Fibroblast of skin of right biceps (primary cell): ENCODE results near the gene TUBA4A.
A peak's percentile ranks its signal among the peaks of the same experiment; 100 is the strongest.
"Not testable (repeated sequence)": the region's sequence is repeated elsewhere in the genome, so short reads cannot be mapped to it uniquely, and the experiment has no call there.

Experiments
- DNase-seq: peaks from one replicate; pipeline ENCODE4 v3.0.0-alpha.2; 2013

The TUBA4A gene

GRCh38 chr2:219209236-219210195, 44.2 kb downstream of the TUBA4A start:
- DNase-seq = no peak

- DNase-seq = peak; percentile 34
These were observed 45.6 kb downstream of the TUBA4A start for GRCh38 chr2:219207884-219208740.

DNA sequence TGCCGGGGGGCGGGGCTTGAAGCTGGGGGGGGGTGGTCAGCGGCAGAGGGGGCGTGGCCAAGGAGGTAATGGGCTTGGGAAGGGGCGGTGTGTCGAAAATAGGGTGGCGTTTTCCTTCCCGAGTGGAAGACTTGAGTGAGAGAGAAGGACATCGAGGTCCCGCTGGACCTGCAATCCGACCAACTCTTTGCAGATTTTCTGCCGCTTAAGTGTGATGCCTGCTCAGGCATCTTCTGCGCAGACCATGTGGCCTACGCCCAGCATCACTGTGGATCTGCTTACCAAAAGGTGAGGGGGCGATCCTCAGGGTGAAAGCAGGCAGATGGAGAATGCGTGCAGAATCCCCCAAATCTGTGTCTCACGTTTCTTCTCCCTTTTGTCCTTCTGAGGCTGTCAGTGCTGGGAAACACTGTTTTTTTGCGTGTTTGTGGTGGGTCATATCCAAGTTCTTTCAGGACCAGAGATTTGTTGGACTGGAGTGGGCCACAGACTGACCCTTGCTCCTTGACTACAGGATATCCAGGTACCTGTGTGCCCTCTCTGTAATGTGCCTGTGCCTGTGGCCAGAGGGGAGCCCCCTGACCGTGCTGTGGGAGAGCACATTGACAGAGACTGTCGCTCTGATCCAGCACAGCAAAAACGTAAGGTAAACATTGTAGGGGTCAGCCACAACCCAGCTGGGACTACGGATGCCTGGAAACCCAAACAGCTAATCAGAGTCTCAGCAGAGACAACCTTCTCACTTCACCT, 46.4 kb downstream of the TUBA4A start:
- no peak for DNase-seq

DNA sequence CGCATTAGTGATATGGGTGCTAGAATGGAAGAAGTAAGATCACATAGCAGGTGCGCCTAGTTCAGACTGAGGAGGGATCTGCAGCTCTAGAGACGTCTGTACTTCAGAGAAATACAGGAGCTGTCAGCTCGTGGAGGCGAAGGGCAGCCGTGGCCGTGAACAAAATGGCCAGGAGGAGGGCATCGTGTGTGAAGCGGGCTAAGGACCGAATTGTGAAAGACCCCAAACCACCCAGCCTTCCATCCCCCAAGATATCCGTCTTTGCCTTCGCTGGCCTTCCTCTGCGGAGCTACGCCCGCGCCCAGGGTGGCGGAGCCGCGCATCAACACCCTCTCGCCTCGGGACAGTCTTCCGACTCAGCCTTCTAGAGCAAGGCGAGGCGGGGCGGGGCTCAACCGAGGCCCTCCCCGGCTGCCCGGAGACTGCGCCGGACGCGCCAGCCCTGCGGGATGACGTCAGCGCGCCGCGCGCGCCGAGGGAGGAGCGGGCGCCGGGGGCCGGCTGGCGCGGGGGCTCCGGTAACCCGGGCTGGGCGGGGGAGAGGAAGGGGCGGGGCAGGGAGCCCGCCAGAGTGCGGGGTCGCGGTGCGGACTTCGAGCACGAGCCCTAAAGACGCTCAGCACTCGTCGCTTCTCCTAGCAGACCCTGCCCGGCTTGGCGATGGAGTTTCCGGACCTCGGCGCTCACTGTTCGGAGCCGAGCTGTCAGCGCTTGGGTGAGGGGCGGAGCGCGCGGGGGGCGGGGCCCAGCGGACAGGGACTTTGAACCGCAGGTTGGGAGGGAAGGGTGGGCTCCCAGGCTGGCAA, 47.2 kb downstream of the TUBA4A start, which contains the start of gene ZFAND2B:
TSS of gene ZFAND2B (plus strand) at position 455 of the 806 bp plus-strand sequence. CDS start at position 661, 206 bp downstream.
- peak; percentile 94 for DNase-seq

DNA sequence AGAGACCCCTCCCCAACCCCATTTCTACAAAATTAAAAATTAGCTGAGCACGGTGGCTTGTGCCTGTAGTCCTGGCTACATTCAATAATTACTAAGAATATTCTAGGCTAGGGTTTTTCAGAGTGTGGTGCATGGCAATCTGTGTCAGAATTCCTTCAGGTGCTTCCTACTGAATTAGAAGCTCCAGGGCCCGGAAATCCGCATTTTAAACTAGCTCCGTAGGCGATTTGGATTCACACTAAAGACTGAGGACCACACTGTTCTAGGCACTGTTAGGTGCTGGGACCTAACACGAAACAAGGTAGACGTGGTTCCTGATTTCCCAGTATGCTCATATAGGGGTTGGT, 47.8 kb downstream of the TUBA4A start:
- no peak for DNase-seq

- no peak for DNase-seq
These were observed 48.6 kb downstream of the TUBA4A start for GRCh38 chr2:219205165-219205538.

DNA sequence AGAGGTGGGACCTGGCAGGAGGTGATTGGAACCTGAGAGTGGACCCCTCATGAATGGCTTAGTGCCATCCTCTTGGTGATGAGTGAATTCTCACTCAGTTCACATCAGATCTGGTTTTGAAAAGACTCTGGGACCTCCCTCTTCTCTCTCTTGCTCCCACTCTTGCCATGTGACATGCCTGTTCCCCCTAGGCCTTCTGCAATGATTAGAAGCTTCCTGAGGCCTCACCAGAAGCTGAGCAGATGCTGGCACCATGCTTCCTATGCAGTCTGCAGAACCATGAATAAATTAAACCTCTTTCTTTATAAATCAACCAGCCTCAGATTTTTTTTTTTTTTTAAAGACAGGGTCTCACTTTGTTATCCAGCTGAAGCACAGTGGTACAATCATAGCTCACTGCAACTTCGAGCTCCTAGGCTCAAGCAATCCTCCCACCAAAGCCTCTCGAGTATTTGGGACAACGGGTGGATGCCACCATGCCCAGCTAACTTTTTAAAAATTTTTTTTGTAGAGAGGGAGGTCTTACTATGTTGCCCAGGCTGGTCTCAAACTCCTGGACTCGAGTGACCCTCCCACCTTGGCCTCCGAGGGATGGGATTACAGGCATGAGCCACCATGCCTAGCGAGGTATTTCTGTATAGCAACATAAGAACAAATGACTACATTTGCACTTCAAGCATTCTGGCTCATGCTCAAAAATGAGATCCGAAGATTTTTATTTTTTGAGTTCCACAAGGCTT, 49.1 kb downstream of the TUBA4A start:
- DNase-seq = no peak

DNA sequence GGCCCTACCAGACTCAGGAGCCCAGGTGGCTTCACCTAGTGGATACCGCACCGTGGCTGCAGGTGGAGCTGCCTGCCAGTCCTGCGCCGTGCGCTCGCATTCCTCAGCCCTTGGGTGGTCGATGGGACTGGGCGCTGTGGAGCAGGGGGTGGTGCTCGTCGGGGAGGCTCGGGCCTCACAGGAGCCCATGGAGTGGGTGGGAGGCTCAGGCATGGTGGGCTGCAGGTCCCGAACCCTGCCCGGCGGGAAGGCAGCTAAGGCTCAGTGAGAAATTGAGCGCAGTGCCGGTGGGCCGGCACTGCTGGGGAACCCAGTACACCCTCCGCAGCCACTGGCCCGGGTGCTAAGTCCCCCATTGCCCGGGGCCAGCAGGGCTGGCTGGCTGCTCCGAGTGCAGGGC, 52.4 kb downstream of the TUBA4A start:
- not testable (repeated sequence) for DNase-seq

- not testable (repeated sequence) for DNase-seq
These were observed 53.0 kb downstream of the TUBA4A start for GRCh38 chr2:219200502-219201326.
